PC-9 (cell line): ENCODE data around the gene TTLL3. TPM values are rescaled to one million over a fixed set of nuclear protein-coding genes. Genes with fewer than 3 reads are reported as not detected.
A peak's percentile ranks its signal among the peaks of the same experiment; 100 is the strongest.
"Not testable (repeated sequence)": the region's sequence is repeated elsewhere in the genome, so short reads cannot be mapped to it uniquely, and the experiment has no call there.

Experiments
- BruUV-seq: library from RNA; stranded (reverse); fragments of 400-500 nt; replicated peaks from 2 replicates; lab custom pipeline; 2021; lab: Mats Ljungman, UMichigan
- CTCF ChIA-PET: fragments of 300-600 bp; sonication (Branson Sonifier 250); formaldehyde crosslinking; loops from one replicate; lab custom pipeline; 2022; ENCODE audit warnings: antibody characterized with exemption; lab: Charles Lee
- POLR2A ChIA-PET: fragments of 300-600 bp; sonication (Branson Sonifier 250); formaldehyde crosslinking; loops from one replicate; lab custom pipeline; 2022; ENCODE audit warnings: antibody characterized with exemption; ENCODE audit not compliant: unreplicated experiment; lab: Charles Lee
- DNase-seq, 2 experiments: peaks; one replicate each; pipeline versions ENCODE4 v3.0.0 to v3.0.0-alpha.2; 2015 to 2022; ENCODE audit warnings: mixed read lengths in 1 of 2
- H2AFZ ChIP-seq: fragments of 200-600 bp; sonication (generic); 2 replicates; pipeline ENCODE4 v1.8.1; 2017; ENCODE audit warnings: antibody characterized with exemption
- H3F3A ChIP-seq: fragments of 200-600 bp; sonication (generic); 2 replicates; pipeline ENCODE4 v1.8.1; 2017; ENCODE audit warnings: antibody characterized with exemption, mild to moderate bottlenecking, low read depth; ENCODE audit not compliant: insufficient read depth
- H3K27ac ChIP-seq: fragments of 200-600 bp; sonication (generic); 2 replicates; pipeline ENCODE4 v1.6.1; 2016; ENCODE audit warnings: mixed run types
- H3K27me3 ChIP-seq: fragments of 200-600 bp; sonication (generic); 2 replicates; pipeline ENCODE4 v1.6.1; 2016; ENCODE audit warnings: low read depth, mixed run types; ENCODE audit not compliant: insufficient read depth
- H3K36me3 ChIP-seq: fragments of 200-600 bp; sonication (generic); 2 replicates; pipeline ENCODE4 v1.6.1; 2016; ENCODE audit warnings: low read depth, mixed run types
- H3K4me1 ChIP-seq: fragments of 200-600 bp; sonication (generic); replicated peaks from 2 replicates; pipeline ENCODE4 v1.6.1; 2016; ENCODE audit warnings: mixed run types; ENCODE audit not compliant: insufficient read depth
- H3K4me2 ChIP-seq: fragments of 200-600 bp; sonication (generic); 2 replicates; pipeline ENCODE4 v1.6.1; 2017; ENCODE audit warnings: mixed run types
- H3K4me3 ChIP-seq: fragments of 200-600 bp; sonication (generic); 2 replicates; pipeline ENCODE4 v1.6.1; 2016; ENCODE audit warnings: mixed run types
- H3K79me2 ChIP-seq: fragments of 200-600 bp; sonication (generic); 2 replicates; pipeline ENCODE4 v1.6.1; 2017; ENCODE audit warnings: low read depth, mixed run types
- H3K9me2 ChIP-seq: fragments of 200-600 bp; sonication (generic); 2 replicates; pipeline ENCODE4 v1.8.1; 2017; ENCODE audit warnings: mild to moderate bottlenecking; ENCODE audit not compliant: insufficient read depth
- H3K9me3 ChIP-seq: fragments of 200-600 bp; sonication (generic); 2 replicates; pipeline ENCODE4 v1.8.1; 2016; ENCODE audit warnings: low read depth; ENCODE audit not compliant: insufficient read depth
- H4K20me1 ChIP-seq: fragments of 200-600 bp; sonication (generic); 2 replicates; pipeline ENCODE4 v1.8.1; 2017; ENCODE audit not compliant: insufficient read depth
- CTCF ChIP-seq: fragments of 200-600 bp; sonication (generic); conservative IDR thresholded peaks from 2 replicates; pipeline ENCODE4 v1.6.1; 2017; ENCODE audit warnings: mixed run types, antibody characterized with exemption, mild to moderate bottlenecking, moderate library complexity
- EZH2 ChIP-seq: fragments of 200-600 bp; sonication (generic); IDR thresholded peaks from 2 replicates; pipeline ENCODE4 v1.8.0; 2017; ENCODE audit warnings: antibody characterized with exemption, low read depth
- intact Hi-C: fragments of 100-400 bp; cut with micrococcal nuclease; formaldehyde crosslinking; loops from one replicate; pipeline ENCODE4 v1.10.0; 2022; ENCODE audit not compliant: unreplicated experiment
- total RNA-seq: library from RNA; stranded (reverse); gene quantifications from 2 replicates; pipeline ENCODE4 v1.2.3, GENCODE V29; 2021

The TTLL3 gene
- total RNA-seq, 1 experiment from 2014 or later, result 21.7 TPM

GRCh38 chr3:9875448-9875847 is 65.4 kb downstream of the TTLL3 start:
- H3K27ac ChIP-seq, result peak overlapping the region; percentile 1; the same call in 1 of the 2 replicates
- no peak for TF ChIP-seq CTCF
- TF ChIP-seq EZH2, result no peak
- ChIA-PET POLR2A (no interaction called here), CTCF (interaction anchor here (0.6 kb wide), 1 partner anchor 376 kb away, joined by 3 read pairs; no protein-coding TSS in a partner anchor)
- H3K9me2 ChIP-seq, result no peaks in the 10 kb centered on the region
- H3F3A ChIP-seq, result peaks cover 16% of the 10 kb centered on the region
- H3K9me3 ChIP-seq, result no peaks in the 10 kb centered on the region
- no peaks in the 10 kb centered on the region for H4K20me1 ChIP-seq
- intact Hi-C loops, result no loop called here
- no peak overlapping the region for H3K4me2 ChIP-seq
- H3K27me3 ChIP-seq, result no peaks in the 10 kb centered on the region
- DNase-seq, result no peak
- peaks cover 51% of the 10 kb centered on the region for H3K4me1 ChIP-seq
- no peaks in the 10 kb centered on the region for H3K36me3 ChIP-seq
- H3K79me2 ChIP-seq, result no peaks in the 10 kb centered on the region
- BruUV-seq, result no TSS peak
- no peak overlapping the region for H2AFZ ChIP-seq
- no peak overlapping the region for H3K4me3 ChIP-seq

GRCh38 chr3:9876255-9876654 is 66.2 kb downstream of the TTLL3 start:
- H3K9me3 ChIP-seq, H3K27ac ChIP-seq, H3K4me3 ChIP-seq: not testable (repeated sequence)

GRCh38 chr3:9876991-9877390 is 66.9 kb downstream of the TTLL3 start:
- peaks cover 36% of the 10 kb centered on the region for H3K4me1 ChIP-seq
- intact Hi-C loops, result no loop called here
- no TSS peak for BruUV-seq
- H3K79me2 ChIP-seq, result no peaks in the 10 kb centered on the region
- no peak overlapping the region for H3K4me3 ChIP-seq
- peaks cover 8% of the 10 kb centered on the region; the same call in 1 of the 2 replicates for H3F3A ChIP-seq
- H3K4me2 ChIP-seq, result no peak overlapping the region
- no peaks in the 10 kb centered on the region for H3K27me3 ChIP-seq
- DNase-seq, result no peak
- H3K9me3 ChIP-seq, result no peaks in the 10 kb centered on the region
- no peak for TF ChIP-seq CTCF
- CTCF ChIA-PET, result interaction anchor here (0.7 kb wide), 1 partner anchor 35 kb away, joined by 3 read pairs; no protein-coding TSS in a partner anchor
- no peak overlapping the region for H3K27ac ChIP-seq
- H2AFZ ChIP-seq, result no peak overlapping the region
- POLR2A ChIA-PET, result no interaction called here
- H4K20me1 ChIP-seq, result no peaks in the 10 kb centered on the region
- H3K9me2 ChIP-seq, result no peaks in the 10 kb centered on the region
- no peaks in the 10 kb centered on the region for H3K36me3 ChIP-seq

More at GRCh38 chr3:9876255-9876654, 66.2 kb downstream of the TTLL3 start:
- H3K4me2 ChIP-seq, H3K36me3 ChIP-seq, BruUV-seq, CTCF ChIA-PET, H4K20me1 ChIP-seq, H3K27me3 ChIP-seq, H2AFZ ChIP-seq, POLR2A ChIA-PET, H3K9me2 ChIP-seq, DNase-seq, H3K79me2 ChIP-seq, intact Hi-C loops: not testable (repeated sequence)
- Histone ChIP-seq H3K4me1 (peaks cover 43% of the 10 kb centered on the region), H3F3A (peaks cover 11% of the 10 kb centered on the region; the same call in 1 of the 2 replicates)

GRCh38 chr3:9878700-9879099 is 68.6 kb downstream of the TTLL3 start:
- Histone ChIP-seq H3K4me2 (peak overlapping the region; percentile 29; the same call in 1 of the 2 replicates), H3K9me3 (no peaks in the 10 kb centered on the region), H3K27me3 (no peaks in the 10 kb centered on the region), H2AFZ (no peak overlapping the region), H3K79me2 (no peaks in the 10 kb centered on the region), H3K36me3 (no peaks in the 10 kb centered on the region), H3K4me3 (no peak overlapping the region), H3K9me2 (no peaks in the 10 kb centered on the region), H4K20me1 (no peaks in the 10 kb centered on the region), H3K27ac (no peak overlapping the region), H3F3A (peaks cover 15% of the 10 kb centered on the region), H3K4me1 (peaks cover 31% of the 10 kb centered on the region)
- intact Hi-C loops, result no loop called here
- no peak for TF ChIP-seq EZH2
- no peak for TF ChIP-seq CTCF
- no TSS peak for BruUV-seq
- POLR2A ChIA-PET, result no interaction called here
- CTCF ChIA-PET, result no interaction called here
- no peak for DNase-seq
